Measurements from ENCODE around the gene TNK1.

The TNK1 gene

GRCh38 chr17:7418472-7419152, 37.7 kb downstream of the TNK1 start:
- H3K4me1 ChIP-seq (ENCODE audit: control insufficient read depth in 5 of 5, insufficient read depth in 5 of 5, low read length in 5 of 5): peaks cover 0 to 4% (median 0%) of the 10 kb centered on the region in 5 donors
- peaks cover 0 to 19% (median 8%) of the 10 kb centered on the region in 5 donors for H3K36me3 ChIP-seq (ENCODE audit: control insufficient read depth in 5 of 5, insufficient read depth in 5 of 5, low read length in 5 of 5)
- no peaks in the 10 kb centered on the region for H3K9me3 ChIP-seq (ENCODE audit: control insufficient read depth in 5 of 5, low read length in 5 of 5)
- H3K27me3 ChIP-seq (ENCODE audit: control insufficient read depth in 5 of 5, insufficient read depth in 4 of 5, low read length in 5 of 5): peaks cover 0 to 16% (median 5%) of the 10 kb centered on the region in 5 donors
- H3K4me3 ChIP-seq (ENCODE audit: low read depth in 1 of 5, low read length in 5 of 5): no peak overlapping the region
- H3K27ac ChIP-seq (ENCODE audit: low read depth, low read length): no peak overlapping the region
- H3K9ac ChIP-seq (ENCODE audit: low read length in 5 of 5): no peak overlapping the region

- peaks cover 0 to 16% (median 7%) of the 10 kb centered on the region in 5 donors for H3K27me3 ChIP-seq (ENCODE audit: control insufficient read depth in 5 of 5, insufficient read depth in 4 of 5, low read length in 5 of 5)
- peaks cover 0 to 15% (median 8%) of the 10 kb centered on the region in 5 donors for H3K36me3 ChIP-seq (ENCODE audit: control insufficient read depth in 5 of 5, insufficient read depth in 5 of 5, low read length in 5 of 5)
- no peak within 1 kb of the TSS for H3K27ac ChIP-seq (ENCODE audit: low read depth, low read length)
- peaks cover 0 to 4% (median 0%) of the 10 kb centered on the region in 5 donors for H3K4me1 ChIP-seq (ENCODE audit: control insufficient read depth in 5 of 5, insufficient read depth in 5 of 5, low read length in 5 of 5)
- no peak within 1 kb of the TSS for H3K4me3 ChIP-seq (ENCODE audit: low read depth in 1 of 5, low read length in 5 of 5)
- H3K9ac ChIP-seq (ENCODE audit: low read length in 5 of 5): no peak within 1 kb of the TSS
- no peaks in the 10 kb centered on the region for H3K9me3 ChIP-seq (ENCODE audit: control insufficient read depth in 5 of 5, low read length in 5 of 5)
Measured at GRCh38 chr17:7419819-7420610, 39.1 kb downstream of the TNK1 start, which contains the start of gene SPEM1. Gene SPEM1 (plus strand): TSS chr17:7420324. CDS start chr17:7420385, 61 bp downstream.

GRCh38 chr17:7421186-7421585, 40.3 kb downstream of the TNK1 start:
- Histone ChIP-seq H3K4me3 (ENCODE audit: low read depth in 1 of 5, low read length in 5 of 5) (no peak overlapping the region), H3K27me3 (ENCODE audit: control insufficient read depth in 5 of 5, insufficient read depth in 4 of 5, low read length in 5 of 5) (peaks cover 0 to 16% (median 9%) of the 10 kb centered on the region in 5 donors), H3K27ac (ENCODE audit: low read depth, low read length) (no peak overlapping the region)

GRCh38 chr17:7423679-7424078, 42.8 kb downstream of the TNK1 start:
- no peak overlapping the region for H3K4me3 ChIP-seq (ENCODE audit: low read depth in 1 of 5, low read length in 5 of 5)
- peaks cover 0 to 12% (median 9%) of the 10 kb centered on the region in 5 donors for H3K27me3 ChIP-seq (ENCODE audit: control insufficient read depth in 5 of 5, insufficient read depth in 4 of 5, low read length in 5 of 5)
- no peak overlapping the region for H3K27ac ChIP-seq (ENCODE audit: low read depth, low read length)
- H3K9me3 ChIP-seq (ENCODE audit: control insufficient read depth in 5 of 5, low read length in 5 of 5): no peaks in the 10 kb centered on the region
- H3K36me3 ChIP-seq (ENCODE audit: control insufficient read depth in 5 of 5, insufficient read depth in 5 of 5, low read length in 5 of 5): no peaks in the 10 kb centered on the region
- H3K4me1 ChIP-seq (ENCODE audit: control insufficient read depth in 5 of 5, insufficient read depth in 5 of 5, low read length in 5 of 5): no peaks in the 10 kb centered on the region
- no peak overlapping the region for H3K9ac ChIP-seq (ENCODE audit: low read length in 5 of 5)

More at GRCh38 chr17:7421186-7421585, 40.3 kb downstream of the TNK1 start:
- H3K9ac ChIP-seq (ENCODE audit: low read length in 5 of 5): no peak overlapping the region
- H3K36me3 ChIP-seq (ENCODE audit: control insufficient read depth in 5 of 5, insufficient read depth in 5 of 5, low read length in 5 of 5): peaks cover 0 to 7% (median 2%) of the 10 kb centered on the region in 5 donors
- H3K9me3 ChIP-seq (ENCODE audit: control insufficient read depth in 5 of 5, low read length in 5 of 5): no peaks in the 10 kb centered on the region
- peaks cover 0 to 4% (median 0%) of the 10 kb centered on the region in 5 donors for H3K4me1 ChIP-seq (ENCODE audit: control insufficient read depth in 5 of 5, insufficient read depth in 5 of 5, low read length in 5 of 5)

- Histone ChIP-seq H3K9ac (ENCODE audit: low read length in 5 of 5) (no peak within 1 kb of the TSS), H3K27me3 (ENCODE audit: control insufficient read depth in 5 of 5, insufficient read depth in 4 of 5, low read length in 5 of 5) (peaks cover 0 to 4% (median 0%) of the 10 kb centered on the region in 5 donors), H3K4me1 (ENCODE audit: control insufficient read depth in 5 of 5, insufficient read depth in 5 of 5, low read length in 5 of 5) (no peaks in the 10 kb centered on the region), H3K4me3 (ENCODE audit: low read depth in 1 of 5, low read length in 5 of 5) (no peak within 1 kb of the TSS), H3K36me3 (ENCODE audit: control insufficient read depth in 5 of 5, insufficient read depth in 5 of 5, low read length in 5 of 5) (no peaks in the 10 kb centered on the region), H3K9me3 (ENCODE audit: control insufficient read depth in 5 of 5, low read length in 5 of 5) (no peaks in the 10 kb centered on the region), H3K27ac (ENCODE audit: low read depth, low read length) (no peak within 1 kb of the TSS)
Measured at GRCh38 chr17:7425316-7425715, 44.4 kb downstream of the TNK1 start, which contains the start of gene SPEM2. Gene SPEM2 (plus strand): TSS chr17:7425616. CDS start chr17:7425689, 73 bp downstream.

GRCh38 chr17:7425756-7426155, 44.9 kb downstream of the TNK1 start:
- H3K36me3 ChIP-seq (ENCODE audit: control insufficient read depth in 5 of 5, insufficient read depth in 5 of 5, low read length in 5 of 5): no peaks in the 10 kb centered on the region
- H3K4me3 ChIP-seq (ENCODE audit: low read depth in 1 of 5, low read length in 5 of 5): no peak overlapping the region
- H3K27me3 ChIP-seq (ENCODE audit: control insufficient read depth in 5 of 5, insufficient read depth in 4 of 5, low read length in 5 of 5): peaks cover 0 to 4% (median 0%) of the 10 kb centered on the region in 5 donors
- H3K4me1 ChIP-seq (ENCODE audit: control insufficient read depth in 5 of 5, insufficient read depth in 5 of 5, low read length in 5 of 5): no peaks in the 10 kb centered on the region
- H3K9ac ChIP-seq (ENCODE audit: low read length in 5 of 5): no peak overlapping the region
- H3K27ac ChIP-seq (ENCODE audit: low read depth, low read length): no peak overlapping the region
- no peaks in the 10 kb centered on the region for H3K9me3 ChIP-seq (ENCODE audit: control insufficient read depth in 5 of 5, low read length in 5 of 5)

- peaks cover 0 to 4% (median 0%) of the 10 kb centered on the region in 5 donors for H3K27me3 ChIP-seq (ENCODE audit: control insufficient read depth in 5 of 5, insufficient read depth in 4 of 5, low read length in 5 of 5)
- H3K4me3 ChIP-seq (ENCODE audit: low read depth in 1 of 5, low read length in 5 of 5): no peak overlapping the region
- no peak overlapping the region for H3K27ac ChIP-seq (ENCODE audit: low read depth, low read length)
- H3K36me3 ChIP-seq (ENCODE audit: control insufficient read depth in 5 of 5, insufficient read depth in 5 of 5, low read length in 5 of 5): no peaks in the 10 kb centered on the region
- no peaks in the 10 kb centered on the region for H3K9me3 ChIP-seq (ENCODE audit: control insufficient read depth in 5 of 5, low read length in 5 of 5)
- H3K4me1 ChIP-seq (ENCODE audit: control insufficient read depth in 5 of 5, insufficient read depth in 5 of 5, low read length in 5 of 5): no peaks in the 10 kb centered on the region
- no peak overlapping the region for H3K9ac ChIP-seq (ENCODE audit: low read length in 5 of 5)
Measured at GRCh38 chr17:7426203-7426863, 45.4 kb downstream of the TNK1 start.

GRCh38 chr17:7426896-7427489, 46.1 kb downstream of the TNK1 start:
- Histone ChIP-seq H3K9ac (ENCODE audit: low read length in 5 of 5) (no peak overlapping the region), H3K27ac (ENCODE audit: low read depth, low read length) (no peak overlapping the region), H3K4me3 (ENCODE audit: low read depth in 1 of 5, low read length in 5 of 5) (no peak overlapping the region), H3K9me3 (ENCODE audit: control insufficient read depth in 5 of 5, low read length in 5 of 5) (no peaks in the 10 kb centered on the region), H3K27me3 (ENCODE audit: control insufficient read depth in 5 of 5, insufficient read depth in 4 of 5, low read length in 5 of 5) (peaks cover 0 to 4% (median 0%) of the 10 kb centered on the region in 5 donors), H3K4me1 (ENCODE audit: control insufficient read depth in 5 of 5, insufficient read depth in 5 of 5, low read length in 5 of 5) (no peaks in the 10 kb centered on the region), H3K36me3 (ENCODE audit: control insufficient read depth in 5 of 5, insufficient read depth in 5 of 5, low read length in 5 of 5) (no peaks in the 10 kb centered on the region)

GRCh38 chr17:7427549-7427948, 46.7 kb downstream of the TNK1 start:
- no peaks in the 10 kb centered on the region for H3K4me1 ChIP-seq (ENCODE audit: control insufficient read depth in 5 of 5, insufficient read depth in 5 of 5, low read length in 5 of 5)
- no peak overlapping the region for H3K9ac ChIP-seq (ENCODE audit: low read length in 5 of 5)
- H3K4me3 ChIP-seq (ENCODE audit: low read depth in 1 of 5, low read length in 5 of 5): no peak overlapping the region
- H3K27ac ChIP-seq (ENCODE audit: low read depth, low read length): no peak overlapping the region
- peaks cover 0 to 4% (median 0%) of the 10 kb centered on the region in 5 donors for H3K27me3 ChIP-seq (ENCODE audit: control insufficient read depth in 5 of 5, insufficient read depth in 4 of 5, low read length in 5 of 5)
- H3K36me3 ChIP-seq (ENCODE audit: control insufficient read depth in 5 of 5, insufficient read depth in 5 of 5, low read length in 5 of 5): no peaks in the 10 kb centered on the region
- H3K9me3 ChIP-seq (ENCODE audit: control insufficient read depth in 5 of 5, low read length in 5 of 5): no peaks in the 10 kb centered on the region
